ENCODE data around the gene NMUR1.
A peak's percentile ranks its signal among the peaks of the same experiment; 100 is the strongest.

NMUR1 gene

GRCh38 chr2:231483398-231484329 is 46.6 kb downstream of the NMUR1 start:
- peak; percentile 4 for TF ChIP-seq CTCF (IDR thresholded peaks at IDR 0.05; ENCODE audit: low read depth, low read length, missing control alignments)
- DNase-seq (ENCODE audit: low read depth), result no peak
- H3K4me3 ChIP-seq (ENCODE audit: low read depth, low read length), result peak overlapping the region; percentile 55

- peak overlapping the region; percentile 55 for H3K4me3 ChIP-seq (ENCODE audit: low read depth, low read length)
- no peak for DNase-seq (ENCODE audit: low read depth)
- TF ChIP-seq CTCF (IDR thresholded peaks at IDR 0.05; ENCODE audit: low read depth, low read length, missing control alignments), result peak; percentile 85
Measured at GRCh38 chr2:231482806-231483391, 47.3 kb downstream of the NMUR1 start.

- DNase-seq (ENCODE audit: low read depth), result no peak
- no peak for TF ChIP-seq CTCF (IDR thresholded peaks at IDR 0.05; ENCODE audit: low read depth, low read length, missing control alignments)
- no peak overlapping the region for H3K4me3 ChIP-seq (ENCODE audit: low read depth, low read length)
Measured at GRCh38 chr2:231480781-231481180, 49.5 kb downstream of the NMUR1 start.

GRCh38 chr2:231479455-231479854 is 50.8 kb downstream of the NMUR1 start:
- no peak overlapping the region for H3K4me3 ChIP-seq (ENCODE audit: low read depth, low read length)
- no peak for DNase-seq (ENCODE audit: low read depth)
- TF ChIP-seq CTCF (IDR thresholded peaks at IDR 0.05; ENCODE audit: low read depth, low read length, missing control alignments), result no peak

GRCh38 chr2:231476920-231477319 is 53.3 kb downstream of the NMUR1 start:
- TF ChIP-seq CTCF (IDR thresholded peaks at IDR 0.05; ENCODE audit: low read depth, low read length, missing control alignments), result no peak
- DNase-seq (ENCODE audit: low read depth), result no peak
- no peak overlapping the region for H3K4me3 ChIP-seq (ENCODE audit: low read depth, low read length)

GRCh38 chr2:231475965-231476364 is 54.3 kb downstream of the NMUR1 start:
- H3K4me3 ChIP-seq (ENCODE audit: low read depth, low read length), result no peak overlapping the region
- no peak for DNase-seq (ENCODE audit: low read depth)
- no peak for TF ChIP-seq CTCF (IDR thresholded peaks at IDR 0.05; ENCODE audit: low read depth, low read length, missing control alignments)
